Activated naive CD4-positive, alpha-beta T cell treated with Interleukin-2 at 50 U/mL for 16 hours (primary cell): Measurements from ENCODE around the gene C14orf180.

Experiments used
- DNase-seq: peaks from one replicate; pipeline ENCODE4 v3.0.0-alpha.2; 2020

C14orf180 gene

GRCh38 chr14:104594310-104595046 is 14.9 kb downstream of the C14orf180 start:
- no peak for DNase-seq

- no peak for DNase-seq
These were observed 15.6 kb downstream of the C14orf180 start for GRCh38 chr14:104595116-104595675.

- no peak for DNase-seq
These were observed 16.4 kb downstream of the C14orf180 start for GRCh38 chr14:104595911-104596450.

GRCh38 chr14:104596451-104596918 is 16.9 kb downstream of the C14orf180 start:
- no peak for DNase-seq

GRCh38 chr14:104596927-104597351 is 17.4 kb downstream of the C14orf180 start:
- DNase-seq: no peak

- no peak for DNase-seq
These were observed 18.0 kb downstream of the C14orf180 start for GRCh38 chr14:104597576-104597975.

- DNase-seq: no peak
These were observed 18.7 kb downstream of the C14orf180 start for GRCh38 chr14:104598039-104598909.

GRCh38 chr14:104598910-104599273 is 19.3 kb downstream of the C14orf180 start:
- no peak for DNase-seq

- no peak for DNase-seq
These were observed 19.9 kb downstream of the C14orf180 start for GRCh38 chr14:104599446-104599845.

- DNase-seq: no peak
These were observed 20.6 kb downstream of the C14orf180 start for GRCh38 chr14:104600141-104600643.

GRCh38 chr14:104600805-104601204 is 21.2 kb downstream of the C14orf180 start:
- DNase-seq: no peak

- DNase-seq: no peak
These were observed 22.2 kb downstream of the C14orf180 start for GRCh38 chr14:104601786-104602185.

- DNase-seq: no peak
These were observed 22.9 kb downstream of the C14orf180 start for GRCh38 chr14:104602315-104602932.

GRCh38 chr14:104602933-104603325 is 23.4 kb downstream of the C14orf180 start:
- no peak for DNase-seq

- no peak for DNase-seq
These were observed 24.3 kb downstream of the C14orf180 start for GRCh38 chr14:104603711-104604401.

- DNase-seq: no peak
These were observed 25.2 kb downstream of the C14orf180 start, which contains the start of gene TMEM179 for GRCh38 chr14:104604458-104605449. Gene TMEM179 (minus strand): TSS chr14:104604772. CDS start chr14:104604741, 31 bp downstream.

GRCh38 chr14:104609666-104610065 is 30.1 kb downstream of the C14orf180 start:
- no peak for DNase-seq

- no peak for DNase-seq
These were observed 31.3 kb downstream of the C14orf180 start for GRCh38 chr14:104610749-104611310.

- no peak for DNase-seq
These were observed 32.3 kb downstream of the C14orf180 start for GRCh38 chr14:104611881-104612280.

- no peak for DNase-seq
These were observed 34.7 kb downstream of the C14orf180 start for GRCh38 chr14:104614126-104614812.
